Measurements from ENCODE around the gene ERI2.

GRCh38 chr16:20746461-20746860 lies 59.8 kb downstream of the ERI2 start:
- TF ChIP-seq CTCF (conservative IDR thresholded peaks at IDR 0.05; ENCODE audit: low read length) (no peak), EZH2phosphoT487 (IDR thresholded peaks at IDR 0.05; ENCODE audit: borderline replicate concordance, low read depth, low read length) (no peak)

All from OCI-LY7 (cell line).